ENCODE results near the gene TAPBPL.

GRCh38 chr12:6416596-6416995 lies 35.2 kb upstream of the TAPBPL start:
- TF ChIP-seq POLR2A (IDR thresholded peaks at IDR 0.05) (no peak), POLR2AphosphoS5 (IDR thresholded peaks at IDR 0.05) (peak in 1 of 3 donors; percentile 66)
